ENCODE results near the gene RNF151.

The RNF151 gene

DNA sequence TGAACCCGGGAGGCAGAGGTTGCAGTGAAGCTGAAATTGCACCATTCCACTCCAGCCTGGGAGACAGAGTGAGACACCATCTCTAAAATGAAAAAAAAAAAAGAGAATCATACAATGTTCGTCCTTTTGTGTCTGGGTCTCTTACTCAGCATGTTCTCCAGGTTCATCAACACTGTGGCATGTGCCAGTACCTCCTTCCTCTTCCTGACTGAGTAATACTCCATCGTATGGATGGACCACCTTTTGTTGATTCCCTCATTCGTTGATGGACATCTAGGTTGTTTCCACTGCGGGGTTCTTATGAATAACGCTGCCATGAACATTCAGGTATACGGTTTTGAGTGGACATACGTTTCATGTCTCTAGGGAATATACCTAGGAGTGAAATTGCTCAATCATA, 44.3 kb upstream of the RNF151 start:
- Histone ChIP-seq H3K9me3 (ENCODE audit: control insufficient read depth, low read length) (no peaks in the 10 kb centered on the region), H3K4ac (ENCODE audit: low read depth in 1 of 2, low read length in 2 of 2) (no peak overlapping the region), H3K9ac (ENCODE audit: low read length) (no peak overlapping the region), H3K79me1 (replicated peaks; ENCODE audit: low read length, poor library complexity, severe bottlenecking) (no peaks in the 10 kb centered on the region), H3K23ac (ENCODE audit: low read length in 2 of 2) (no peak overlapping the region), H2BK5ac (ENCODE audit: low read depth, low read length, poor library complexity, severe bottlenecking) (no peak overlapping the region), H2AK5ac (ENCODE audit: low read length, severe bottlenecking) (no peak overlapping the region), H3K18ac (ENCODE audit: low read depth in 1 of 2, low read length in 2 of 2) (no peak overlapping the region), H3K4me1 (ENCODE audit: control insufficient read depth, insufficient read depth, low read depth, low read length) (peaks cover 23% of the 10 kb centered on the region), H3K27ac (ENCODE audit: low read length, poor library complexity, severe bottlenecking) (no peak overlapping the region), H3K4me2 (ENCODE audit: low read length, poor library complexity, severe bottlenecking) (no peak overlapping the region), H3K36me3 (ENCODE audit: control insufficient read depth in 1 of 2, insufficient read depth in 2 of 2, low read depth in 1 of 2, low read length in 2 of 2) (no peaks in the 10 kb centered on the region), H3K4me3 (ENCODE audit: insufficient read depth in 1 of 2, low read depth in 1 of 2, low read length in 2 of 2) (no peak overlapping the region), H4K91ac (ENCODE audit: low read length) (no peak overlapping the region), H3K27me3 (ENCODE audit: control insufficient read depth in 1 of 2, insufficient read depth in 1 of 2, low read length in 2 of 2) (peaks cover 61 to 65% of the 10 kb centered on the region in 2 experiments), H2BK120ac (ENCODE audit: low read depth, low read length) (no peak overlapping the region), H3K14ac (ENCODE audit: low read length in 2 of 2) (no peak overlapping the region), H2AFZ (ENCODE audit: low read depth, low read length) (no peak overlapping the region), H4K8ac (ENCODE audit: low read length) (no peak overlapping the region), H2BK15ac (ENCODE audit: low read depth, poor library complexity, severe bottlenecking) (no peak overlapping the region), H2BK12ac (ENCODE audit: low read length in 2 of 2) (no peak overlapping the region)
- 82% methylated on average over 8 of the region's 8 CpGs for WGBS
- DNase-seq: no peak

DNA sequence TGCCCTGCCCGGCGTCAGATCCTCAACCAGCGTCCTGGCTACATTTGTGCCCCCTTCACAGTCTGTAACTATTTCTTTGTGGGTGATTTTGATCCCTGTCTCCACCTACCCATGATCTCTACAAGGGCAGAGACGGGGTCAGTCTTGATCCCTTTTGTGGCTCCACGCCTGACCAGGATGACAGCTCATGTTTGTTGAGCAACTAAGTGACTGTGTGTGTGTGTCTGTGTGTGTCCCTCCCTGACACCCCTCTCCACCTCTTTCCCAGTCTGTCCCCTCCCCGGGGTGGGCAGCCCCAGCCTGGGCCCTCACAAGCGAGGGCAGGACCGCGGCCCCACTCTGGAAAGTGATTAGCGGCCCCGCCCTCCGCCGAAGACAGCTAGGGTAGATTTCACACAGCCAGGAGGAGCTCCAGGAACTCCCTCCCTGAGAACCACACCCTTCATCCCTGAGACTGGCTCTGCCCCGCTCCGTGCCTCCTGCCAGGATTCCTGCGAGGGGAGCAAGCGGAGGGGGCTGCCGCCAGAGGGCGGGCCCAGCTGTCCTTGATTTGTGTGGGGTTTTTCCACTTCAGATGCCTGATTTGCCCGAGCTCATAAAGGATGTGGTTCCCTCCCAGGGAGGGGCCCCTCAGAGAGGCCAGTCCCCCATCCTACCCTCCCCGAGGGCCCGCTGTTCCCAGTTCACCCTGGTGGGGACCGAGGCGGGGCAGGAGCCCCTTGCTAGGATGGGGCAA, 43.2 kb upstream of the RNF151 start:
- Histone ChIP-seq H2BK12ac (ENCODE audit: low read length in 2 of 2) (peak overlapping the region in 1 of 2 experiments; percentile 6), H2AFZ (ENCODE audit: low read depth, low read length) (peak overlapping the region; percentile 21), H2BK15ac (ENCODE audit: low read depth, poor library complexity, severe bottlenecking) (no peak overlapping the region), H3K27me3 (ENCODE audit: control insufficient read depth in 1 of 2, insufficient read depth in 1 of 2, low read length in 2 of 2) (peaks cover 56 to 61% of the 10 kb centered on the region in 2 experiments), H3K27ac (ENCODE audit: low read length, poor library complexity, severe bottlenecking) (no peak overlapping the region), H2BK120ac (ENCODE audit: low read depth, low read length) (no peak overlapping the region), H2AK5ac (ENCODE audit: low read length, severe bottlenecking) (no peak overlapping the region), H3K9me3 (ENCODE audit: control insufficient read depth, low read length) (no peaks in the 10 kb centered on the region), H3K4ac (ENCODE audit: low read depth in 1 of 2, low read length in 2 of 2) (peak overlapping the region in 1 of 2 experiments; percentile 11), H3K4me1 (ENCODE audit: control insufficient read depth, insufficient read depth, low read depth, low read length) (peaks cover 18% of the 10 kb centered on the region), H2BK5ac (ENCODE audit: low read depth, low read length, poor library complexity, severe bottlenecking) (no peak overlapping the region), H4K91ac (ENCODE audit: low read length) (no peak overlapping the region), H3K36me3 (ENCODE audit: control insufficient read depth in 1 of 2, insufficient read depth in 2 of 2, low read depth in 1 of 2, low read length in 2 of 2) (no peaks in the 10 kb centered on the region), H3K9ac (ENCODE audit: low read length) (no peak overlapping the region), H3K23ac (ENCODE audit: low read length in 2 of 2) (no peak overlapping the region), H3K4me2 (ENCODE audit: low read length, poor library complexity, severe bottlenecking) (no peak overlapping the region), H3K14ac (ENCODE audit: low read length in 2 of 2) (no peak overlapping the region), H3K4me3 (ENCODE audit: insufficient read depth in 1 of 2, low read depth in 1 of 2, low read length in 2 of 2) (no peak overlapping the region), H3K79me1 (replicated peaks; ENCODE audit: low read length, poor library complexity, severe bottlenecking) (no peaks in the 10 kb centered on the region), H4K8ac (ENCODE audit: low read length) (peak overlapping the region; percentile 55), H3K18ac (ENCODE audit: low read depth in 1 of 2, low read length in 2 of 2) (peak overlapping the region in 1 of 2 experiments; percentile 49)
- 17% methylated on average over 21 of the region's 24 CpGs for WGBS
- DNase-seq: peak; percentile 62

DNA sequence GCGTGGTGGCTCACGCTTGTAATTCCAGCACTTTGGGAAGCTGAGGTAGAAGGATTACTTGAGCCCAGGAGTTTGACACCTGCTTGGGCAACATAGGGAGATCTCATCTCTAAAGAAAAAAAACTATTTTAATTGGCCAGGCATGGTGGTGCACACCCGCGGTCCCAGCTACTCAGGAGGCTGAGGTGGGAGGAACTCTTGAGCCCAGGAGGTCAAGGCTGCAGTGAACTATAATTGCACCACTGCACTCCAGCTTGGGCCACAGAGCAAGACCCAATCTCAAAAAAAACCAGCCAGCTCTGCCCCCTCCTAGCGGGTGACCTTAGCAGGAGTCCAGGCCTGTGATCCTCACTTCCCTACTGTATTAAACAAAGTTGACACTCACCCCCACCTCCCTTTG, 42.6 kb upstream of the RNF151 start:
- Histone ChIP-seq H2BK120ac (ENCODE audit: low read depth, low read length) (no peak overlapping the region), H3K27ac (ENCODE audit: low read length, poor library complexity, severe bottlenecking) (no peak overlapping the region), H2AK5ac (ENCODE audit: low read length, severe bottlenecking) (peak overlapping the region; percentile 5), H3K9me3 (ENCODE audit: control insufficient read depth, low read length) (no peaks in the 10 kb centered on the region), H3K4me1 (ENCODE audit: control insufficient read depth, insufficient read depth, low read depth, low read length) (peaks cover 16% of the 10 kb centered on the region), H3K9ac (ENCODE audit: low read length) (no peak overlapping the region), H4K91ac (ENCODE audit: low read length) (no peak overlapping the region), H3K27me3 (ENCODE audit: control insufficient read depth in 1 of 2, insufficient read depth in 1 of 2, low read length in 2 of 2) (peaks cover 50 to 55% of the 10 kb centered on the region in 2 experiments), H3K4ac (ENCODE audit: low read depth in 1 of 2, low read length in 2 of 2) (no peak overlapping the region), H3K14ac (ENCODE audit: low read length in 2 of 2) (no peak overlapping the region), H2BK15ac (ENCODE audit: low read depth, poor library complexity, severe bottlenecking) (no peak overlapping the region), H3K79me1 (replicated peaks; ENCODE audit: low read length, poor library complexity, severe bottlenecking) (no peaks in the 10 kb centered on the region), H2BK5ac (ENCODE audit: low read depth, low read length, poor library complexity, severe bottlenecking) (no peak overlapping the region), H3K4me2 (ENCODE audit: low read length, poor library complexity, severe bottlenecking) (no peak overlapping the region), H3K36me3 (ENCODE audit: control insufficient read depth in 1 of 2, insufficient read depth in 2 of 2, low read depth in 1 of 2, low read length in 2 of 2) (no peaks in the 10 kb centered on the region), H2AFZ (ENCODE audit: low read depth, low read length) (no peak overlapping the region), H2BK12ac (ENCODE audit: low read length in 2 of 2) (peak overlapping the region in 1 of 2 experiments; percentile 45), H3K23ac (ENCODE audit: low read length in 2 of 2) (no peak overlapping the region), H3K18ac (ENCODE audit: low read depth in 1 of 2, low read length in 2 of 2) (peak overlapping the region in 1 of 2 experiments; percentile 49), H3K4me3 (ENCODE audit: insufficient read depth in 1 of 2, low read depth in 1 of 2, low read length in 2 of 2) (no peak overlapping the region), H4K8ac (ENCODE audit: low read length) (no peak overlapping the region)
- WGBS: 74% methylated on average over 5 of the region's 5 CpGs
- no peak for DNase-seq

DNA sequence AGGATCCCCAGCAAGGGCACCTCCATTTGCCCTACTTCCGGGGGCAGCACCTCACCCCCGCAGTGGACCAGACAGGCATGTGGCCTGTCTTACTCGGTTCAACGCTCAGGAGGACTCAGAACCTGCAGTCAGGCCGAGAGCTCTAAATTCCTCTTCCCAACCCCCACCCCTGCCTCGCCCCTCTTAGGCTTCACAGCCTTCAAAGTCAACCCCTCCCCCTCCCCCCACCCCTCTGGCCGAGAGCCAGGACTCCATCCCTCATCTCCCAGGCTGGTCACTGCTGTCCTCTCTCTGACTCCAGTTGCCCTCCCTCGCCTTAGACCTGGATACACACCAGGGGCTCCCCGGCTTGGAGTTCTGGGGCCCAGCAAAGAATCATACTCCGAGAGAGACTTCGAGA, 40.4 kb upstream of the RNF151 start:
- no peak overlapping the region for H4K8ac ChIP-seq (ENCODE audit: low read length)
- no peak overlapping the region for H3K18ac ChIP-seq (ENCODE audit: low read depth in 1 of 2, low read length in 2 of 2)
- no peak overlapping the region for H4K91ac ChIP-seq (ENCODE audit: low read length)
- H2AK5ac ChIP-seq (ENCODE audit: low read length, severe bottlenecking): no peak overlapping the region
- H2BK5ac ChIP-seq (ENCODE audit: low read depth, low read length, poor library complexity, severe bottlenecking): no peak overlapping the region
- no peak overlapping the region for H2BK120ac ChIP-seq (ENCODE audit: low read depth, low read length)
- H3K14ac ChIP-seq (ENCODE audit: low read length in 2 of 2): no peak overlapping the region
- no peak overlapping the region for H2BK15ac ChIP-seq (ENCODE audit: low read depth, poor library complexity, severe bottlenecking)
- no peak overlapping the region for H3K9ac ChIP-seq (ENCODE audit: low read length)
- no peak overlapping the region for H2BK12ac ChIP-seq (ENCODE audit: low read length in 2 of 2)
- no peak overlapping the region for H3K27ac ChIP-seq (ENCODE audit: low read length, poor library complexity, severe bottlenecking)
- no peak overlapping the region for H3K23ac ChIP-seq (ENCODE audit: low read length in 2 of 2)
- no peaks in the 10 kb centered on the region for H3K36me3 ChIP-seq (ENCODE audit: control insufficient read depth in 1 of 2, insufficient read depth in 2 of 2, low read depth in 1 of 2, low read length in 2 of 2)
- H3K27me3 ChIP-seq (ENCODE audit: control insufficient read depth in 1 of 2, insufficient read depth in 1 of 2, low read length in 2 of 2): peaks cover 31 to 33% of the 10 kb centered on the region in 2 experiments
- no peak overlapping the region for H3K4me3 ChIP-seq (ENCODE audit: insufficient read depth in 1 of 2, low read depth in 1 of 2, low read length in 2 of 2)
- no peaks in the 10 kb centered on the region for H3K79me1 ChIP-seq (replicated peaks; ENCODE audit: low read length, poor library complexity, severe bottlenecking)
- H3K4me1 ChIP-seq (ENCODE audit: control insufficient read depth, insufficient read depth, low read depth, low read length): peaks cover 24% of the 10 kb centered on the region
- no peak overlapping the region for H3K4ac ChIP-seq (ENCODE audit: low read depth in 1 of 2, low read length in 2 of 2)
- 60% methylated on average over 10 of the region's 11 CpGs for WGBS
- H2AFZ ChIP-seq (ENCODE audit: low read depth, low read length): no peak overlapping the region
- no peak overlapping the region for H3K4me2 ChIP-seq (ENCODE audit: low read length, poor library complexity, severe bottlenecking)
- H3K9me3 ChIP-seq (ENCODE audit: control insufficient read depth, low read length): no peaks in the 10 kb centered on the region
- no peak for DNase-seq

Data from mesenchymal stem cell (in vitro differentiated cells and primary cell).